DOHH2 (cell line): ENCODE data around the gene NCBP2.

Experiments used
- EZH2phosphoT487 ChIP-seq: fragments of 200-600 bp; sonication (generic); IDR thresholded peaks from 2 replicates; pipeline ENCODE4 v1.6.1; 2017; ENCODE audit warnings: borderline replicate concordance, mild to moderate bottlenecking, antibody characterized with exemption, low read length, moderate library complexity, mixed read lengths
- TF ChIP-seq, protein P1 (sequence below): fragments of 200-600 bp; sonication (generic); IDR thresholded peaks from one replicate; pipeline ENCODE4 v1.5.1; 2014; ENCODE audit warnings: antibody characterized with exemption, mild to moderate bottlenecking, low read depth, low read length; ENCODE audit not compliant: poor library complexity, severe bottlenecking

DNA sequence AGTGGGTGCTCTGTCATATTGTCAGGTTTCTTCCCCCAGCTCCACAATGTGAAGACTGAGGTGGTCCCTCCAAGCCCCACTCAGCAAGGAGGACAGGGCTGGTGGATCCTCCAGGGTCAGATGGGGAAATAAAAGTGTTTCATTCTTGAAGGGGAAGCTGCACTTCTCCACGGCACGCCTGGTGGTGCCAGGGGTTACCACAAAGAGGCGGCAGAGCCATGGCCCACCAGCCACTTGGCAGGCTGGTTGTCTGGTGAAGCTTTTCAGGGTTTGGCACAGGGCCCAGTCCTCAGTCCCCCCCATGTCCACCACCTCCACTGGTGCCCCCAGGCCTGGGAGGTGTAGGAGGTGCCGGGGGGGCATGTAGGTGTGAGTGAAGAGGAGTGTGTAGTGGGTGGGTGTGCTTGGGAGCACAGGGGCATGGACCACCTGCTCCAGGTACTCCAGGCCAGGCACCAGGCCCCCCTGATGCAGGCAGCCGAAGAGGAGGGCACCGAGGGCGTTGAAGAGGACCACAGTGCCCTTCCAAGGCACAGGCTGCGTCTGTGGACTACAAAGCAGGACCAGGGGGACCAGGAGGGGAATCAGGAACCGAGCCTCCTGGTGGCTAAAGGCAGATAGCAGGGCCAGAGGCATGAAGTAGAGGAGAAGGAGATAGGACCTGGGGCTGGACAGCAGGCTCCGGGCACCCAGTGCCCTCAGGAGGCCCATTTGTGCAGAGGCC, 5.0 kb upstream of the NCBP2 start:
- TF ChIP-seq, protein P1, sequence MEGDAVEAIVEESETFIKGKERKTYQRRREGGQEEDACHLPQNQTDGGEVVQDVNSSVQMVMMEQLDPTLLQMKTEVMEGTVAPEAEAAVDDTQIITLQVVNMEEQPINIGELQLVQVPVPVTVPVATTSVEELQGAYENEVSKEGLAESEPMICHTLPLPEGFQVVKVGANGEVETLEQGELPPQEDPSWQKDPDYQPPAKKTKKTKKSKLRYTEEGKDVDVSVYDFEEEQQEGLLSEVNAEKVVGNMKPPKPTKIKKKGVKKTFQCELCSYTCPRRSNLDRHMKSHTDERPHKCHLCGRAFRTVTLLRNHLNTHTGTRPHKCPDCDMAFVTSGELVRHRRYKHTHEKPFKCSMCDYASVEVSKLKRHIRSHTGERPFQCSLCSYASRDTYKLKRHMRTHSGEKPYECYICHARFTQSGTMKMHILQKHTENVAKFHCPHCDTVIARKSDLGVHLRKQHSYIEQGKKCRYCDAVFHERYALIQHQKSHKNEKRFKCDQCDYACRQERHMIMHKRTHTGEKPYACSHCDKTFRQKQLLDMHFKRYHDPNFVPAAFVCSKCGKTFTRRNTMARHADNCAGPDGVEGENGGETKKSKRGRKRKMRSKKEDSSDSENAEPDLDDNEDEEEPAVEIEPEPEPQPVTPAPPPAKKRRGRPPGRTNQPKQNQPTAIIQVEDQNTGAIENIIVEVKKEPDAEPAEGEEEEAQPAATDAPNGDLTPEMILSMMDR = no peak
- TF ChIP-seq EZH2phosphoT487 = no peak
